ENCODE results near the gene PPP2R5E.
A peak's percentile ranks its signal among the peaks of the same experiment; 100 is the strongest.
"Not testable (repeated sequence)": the region's sequence is repeated elsewhere in the genome, so short reads cannot be mapped to it uniquely, and the experiment has no call there.

The PPP2R5E gene

GRCh38 chr14:63426838-63427352 is 116.3 kb downstream of the PPP2R5E start:
- DNase-seq: no peak

GRCh38 chr14:63423889-63424288 is 119.3 kb downstream of the PPP2R5E start:
- DNase-seq: no peak

GRCh38 chr14:63423381-63423780 is 119.8 kb downstream of the PPP2R5E start:
- DNase-seq: no peak

- no peak for DNase-seq
These were observed 121.3 kb downstream of the PPP2R5E start for GRCh38 chr14:63421919-63422318.

- no peak for DNase-seq
These were observed 122.0 kb downstream of the PPP2R5E start for GRCh38 chr14:63421226-63421625.

- no peak for DNase-seq
These were observed 125.2 kb downstream of the PPP2R5E start for GRCh38 chr14:63418020-63418419.

- DNase-seq: no peak
These were observed 130.2 kb downstream of the PPP2R5E start for GRCh38 chr14:63413009-63413408.

GRCh38 chr14:63406333-63406732 is 136.8 kb downstream of the PPP2R5E start:
- DNase-seq: no peak

- DNase-seq: no peak
These were observed 137.5 kb downstream of the PPP2R5E start for GRCh38 chr14:63405715-63406114.

GRCh38 chr14:63404906-63405305 is 138.3 kb downstream of the PPP2R5E start:
- no peak for DNase-seq

GRCh38 chr14:63401646-63402045 is 141.5 kb downstream of the PPP2R5E start:
- no peak for DNase-seq

GRCh38 chr14:63398952-63399351 is 144.2 kb downstream of the PPP2R5E start:
- no peak for DNase-seq

- DNase-seq: no peak
These were observed 148.3 kb downstream of the PPP2R5E start for GRCh38 chr14:63394841-63395240.

GRCh38 chr14:63394432-63394831 is 148.7 kb downstream of the PPP2R5E start:
- DNase-seq: no peak

GRCh38 chr14:63393012-63393411 is 150.2 kb downstream of the PPP2R5E start:
- no peak for DNase-seq

GRCh38 chr14:63392236-63392635 is 150.9 kb downstream of the PPP2R5E start:
- DNase-seq: no peak

- peak; percentile 27 for DNase-seq
These were observed 154.3 kb downstream of the PPP2R5E start for GRCh38 chr14:63388766-63389431.

- DNase-seq: no peak
These were observed 155.5 kb downstream of the PPP2R5E start for GRCh38 chr14:63387711-63388110.

GRCh38 chr14:63383776-63384367 is 159.3 kb downstream of the PPP2R5E start:
- DNase-seq: no peak

GRCh38 chr14:63378444-63378843 is 164.7 kb downstream of the PPP2R5E start:
- no peak for DNase-seq

GRCh38 chr14:63375769-63376168 is 167.4 kb downstream of the PPP2R5E start:
- DNase-seq: peak; percentile 48

- DNase-seq: not testable (repeated sequence)
These were observed 171.6 kb downstream of the PPP2R5E start for GRCh38 chr14:63371613-63372012.

GRCh38 chr14:63371033-63371432 is 172.1 kb downstream of the PPP2R5E start:
- no peak for DNase-seq

- no peak for DNase-seq
These were observed 175.3 kb downstream of the PPP2R5E start for GRCh38 chr14:63367742-63368364.

All from NCI-H226 (cell line).